HepG2 (cell line): ENCODE data around the gene EFNA2. TPM values are rescaled to one million over a fixed set of nuclear protein-coding genes. Genes with fewer than 3 reads are reported as not detected.

Experiments used
- ARID3A ChIP-seq: IDR thresholded peaks from 2 replicates; pipeline ENCODE4 v1.6.1; 2012; ENCODE audit warnings: low read depth, low read length, improper control_type of control experiment
- CERS6 ChIP-seq: sonication (generic); formaldehyde crosslinking; IDR thresholded peaks from 2 replicates; pipeline ENCODE4 v1.5.0; 2020; ENCODE audit warnings: missing genetic modification reagents
- FOXJ3 ChIP-seq: sonication (generic); formaldehyde crosslinking; IDR thresholded peaks from 2 replicates; pipeline ENCODE4 v1.4.0; 2020; ENCODE audit warnings: missing genetic modification reagents, mild to moderate bottlenecking, borderline replicate concordance
- GABPB1 ChIP-seq: IDR thresholded peaks from 2 replicates; pipeline ENCODE4 v1.6.1; 2016; ENCODE audit warnings: mild to moderate bottlenecking, missing genetic modification reagents, moderate library complexity, missing compliant biosample characterization
- HNRNPLL ChIP-seq: fragments of 200-400 bp; formaldehyde crosslinking; IDR thresholded peaks from 2 replicates; pipeline ENCODE4 v1.6.1; 2017; ENCODE audit warnings: mild to moderate bottlenecking, low read depth, low read length; ENCODE audit not compliant: poor library complexity, severe bottlenecking
- MAFG ChIP-seq: sonication (generic); formaldehyde crosslinking; IDR thresholded peaks from 2 replicates; pipeline ENCODE4 v1.5.1; 2020; ENCODE audit warnings: mild to moderate bottlenecking, missing genetic modification reagents
- MTA1 ChIP-seq: sonication (generic); formaldehyde crosslinking; IDR thresholded peaks from 2 replicates; pipeline ENCODE4 v1.4.0; 2020; ENCODE audit warnings: missing genetic modification reagents, mild to moderate bottlenecking, borderline replicate concordance
- NPAS2 ChIP-seq: sonication (generic); formaldehyde crosslinking; IDR thresholded peaks from 2 replicates; pipeline ENCODE4 v1.8.0; 2022; ENCODE audit warnings: mild to moderate bottlenecking, missing genetic modification reagents, borderline replicate concordance
- RARA ChIP-seq: IDR thresholded peaks from 2 replicates; pipeline ENCODE4 v1.6.1; 2016; ENCODE audit warnings: missing genetic modification reagents, missing compliant biosample characterization
- THAP11 ChIP-seq: IDR thresholded peaks from 2 replicates; pipeline ENCODE4 v1.6.1; 2016; ENCODE audit warnings: missing biosample characterization, missing genetic modification reagents
- THAP8 ChIP-seq: sonication (generic); formaldehyde crosslinking; IDR thresholded peaks from 2 replicates; pipeline ENCODE4 v1.5.1; 2020; ENCODE audit warnings: missing genetic modification reagents, mild to moderate bottlenecking, borderline replicate concordance
- ZBTB3 ChIP-seq: sonication (generic); formaldehyde crosslinking; IDR thresholded peaks from 2 replicates; pipeline ENCODE4 v1.4.0; 2020; ENCODE audit warnings: low read depth, mild to moderate bottlenecking, moderate library complexity, missing genetic modification reagents, borderline replicate concordance
- ZFP41 ChIP-seq: sonication (generic); formaldehyde crosslinking; IDR thresholded peaks from 2 replicates; pipeline ENCODE4 v1.4.0; 2020; ENCODE audit warnings: mild to moderate bottlenecking, missing genetic modification reagents, borderline replicate concordance
- ZNF121 ChIP-seq: sonication (generic); formaldehyde crosslinking; IDR thresholded peaks from 2 replicates; pipeline ENCODE4 v1.5.0; 2020; ENCODE audit warnings: mild to moderate bottlenecking, missing genetic modification reagents
- ZNF256 ChIP-seq: sonication (generic); formaldehyde crosslinking; conservative IDR thresholded peaks from 2 replicates; pipeline ENCODE4 v1.4.0; 2020; ENCODE audit warnings: missing genetic modification reagents
- ZNF451 ChIP-seq: sonication (generic); formaldehyde crosslinking; IDR thresholded peaks from 2 replicates; pipeline ENCODE4 v1.5.0; 2020; ENCODE audit warnings: mild to moderate bottlenecking, missing genetic modification reagents
- ZNF609 ChIP-seq: sonication (generic); formaldehyde crosslinking; IDR thresholded peaks from 2 replicates; pipeline ENCODE4 v1.4.0; 2020; ENCODE audit warnings: mild to moderate bottlenecking, missing genetic modification reagents, borderline replicate concordance
- polyA plus RNA-seq, 8 experiments: library from polyadenylated mRNA; depleted of rRNA in 3 of 8; stranded (reverse) in 7 of 8; unstranded in 1 of 8; fragments of >200 nt; fragmentation: Illumina TruSeq in 4 of 8; extraction: Trizol in 4 of 8; gene quantifications; 2 replicates each; pipeline versions ENCODE4 v1.2.1 to v1.2.3, GENCODE V29; 2011 to 2016; ENCODE audit warnings: low read depth in 4 of 8, missing spikeins in 1 of 8, mixed read lengths in 1 of 8; ENCODE audit not compliant: insufficient read depth in 1 of 8
- total RNA-seq, 5 experiments: library from RNA; depleted of rRNA; stranded (reverse); fragments of >200 nt; fragmentation: Illumina TruSeq; extraction: Trizol; gene quantifications; 2 replicates each; pipeline ENCODE4 v1.2.3, GENCODE V29; 2016; ENCODE audit warnings: low read depth in 1 of 5
- TF ChIP-seq, protein P1 (sequence below): sonication (generic); formaldehyde crosslinking; IDR thresholded peaks from 2 replicates; pipeline ENCODE4 v1.4.0; 2020; ENCODE audit warnings: missing genetic modification reagents
- TF ChIP-seq, protein P2 (sequence below): IDR thresholded peaks from 2 replicates; pipeline ENCODE4 v1.6.1; 2012; ENCODE audit warnings: inconsistent platforms

EFNA2 gene
- total and polyA plus RNA-seq, 2 of the 13 experiments (the other 11 are each of a cell fraction or from before 2014, with no cell fraction given): 6.0 to 9.9 TPM

GRCh38 chr19:1237754-1238368 lies 47.8 kb upstream of the EFNA2 start, which contains the start of gene CBARP (continued):
- TF ChIP-seq ARID3A (no peak), MAFG (CRISPR knock-in tag) (no peak), HNRNPLL (peak; percentile 64), ZNF256 (CRISPR knock-in tag) (no peak), FOXJ3 (CRISPR knock-in tag) (no peak), THAP8 (CRISPR knock-in tag) (no peak), ZNF451 (CRISPR knock-in tag) (no peak), THAP11 (0 out of 2 replicates have a peak, but pooled peaks have one; percentile 11), ZNF609 (0 out of 2 replicates have a peak, but pooled peaks have one; percentile 28), ZNF121 (no peak), CERS6 (no peak), RARA (CRISPR knock-in tag) (no peak), ZBTB3 (CRISPR knock-in tag) (no peak), ZFP41 (CRISPR knock-in tag) (no peak), MTA1 (no peak), NPAS2 (CRISPR knock-in tag) (no peak), GABPB1 (CRISPR knock-in tag) (peak; percentile 21; the same call in 1 of the 2 replicates)
- TF ChIP-seq, protein P1, sequence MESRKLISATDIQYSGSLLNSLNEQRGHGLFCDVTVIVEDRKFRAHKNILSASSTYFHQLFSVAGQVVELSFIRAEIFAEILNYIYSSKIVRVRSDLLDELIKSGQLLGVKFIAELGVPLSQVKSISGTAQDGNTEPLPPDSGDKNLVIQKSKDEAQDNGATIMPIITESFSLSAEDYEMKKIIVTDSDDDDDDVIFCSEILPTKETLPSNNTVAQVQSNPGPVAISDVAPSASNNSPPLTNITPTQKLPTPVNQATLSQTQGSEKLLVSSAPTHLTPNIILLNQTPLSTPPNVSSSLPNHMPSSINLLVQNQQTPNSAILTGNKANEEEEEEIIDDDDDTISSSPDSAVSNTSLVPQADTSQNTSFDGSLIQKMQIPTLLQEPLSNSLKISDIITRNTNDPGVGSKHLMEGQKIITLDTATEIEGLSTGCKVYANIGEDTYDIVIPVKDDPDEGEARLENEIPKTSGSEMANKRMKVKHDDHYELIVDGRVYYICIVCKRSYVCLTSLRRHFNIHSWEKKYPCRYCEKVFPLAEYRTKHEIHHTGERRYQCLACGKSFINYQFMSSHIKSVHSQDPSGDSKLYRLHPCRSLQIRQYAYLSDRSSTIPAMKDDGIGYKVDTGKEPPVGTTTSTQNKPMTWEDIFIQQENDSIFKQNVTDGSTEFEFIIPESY: 0 out of 2 replicates have a peak, but pooled peaks have one; percentile 1
- TF ChIP-seq, protein P2, sequence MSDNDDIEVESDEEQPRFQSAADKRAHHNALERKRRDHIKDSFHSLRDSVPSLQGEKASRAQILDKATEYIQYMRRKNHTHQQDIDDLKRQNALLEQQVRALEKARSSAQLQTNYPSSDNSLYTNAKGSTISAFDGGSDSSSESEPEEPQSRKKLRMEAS: peak; percentile 6; the same call in 1 of the 2 replicates
